Fibroblast of the conjunctiva (primary cell): ENCODE data around the gene SUPT3H.

Experiments used
- DNase-seq: peaks from one replicate; pipeline ENCODE4 v3.0.0-alpha.2; 2010; ENCODE audit warnings: low read depth

SUPT3H gene

DNA sequence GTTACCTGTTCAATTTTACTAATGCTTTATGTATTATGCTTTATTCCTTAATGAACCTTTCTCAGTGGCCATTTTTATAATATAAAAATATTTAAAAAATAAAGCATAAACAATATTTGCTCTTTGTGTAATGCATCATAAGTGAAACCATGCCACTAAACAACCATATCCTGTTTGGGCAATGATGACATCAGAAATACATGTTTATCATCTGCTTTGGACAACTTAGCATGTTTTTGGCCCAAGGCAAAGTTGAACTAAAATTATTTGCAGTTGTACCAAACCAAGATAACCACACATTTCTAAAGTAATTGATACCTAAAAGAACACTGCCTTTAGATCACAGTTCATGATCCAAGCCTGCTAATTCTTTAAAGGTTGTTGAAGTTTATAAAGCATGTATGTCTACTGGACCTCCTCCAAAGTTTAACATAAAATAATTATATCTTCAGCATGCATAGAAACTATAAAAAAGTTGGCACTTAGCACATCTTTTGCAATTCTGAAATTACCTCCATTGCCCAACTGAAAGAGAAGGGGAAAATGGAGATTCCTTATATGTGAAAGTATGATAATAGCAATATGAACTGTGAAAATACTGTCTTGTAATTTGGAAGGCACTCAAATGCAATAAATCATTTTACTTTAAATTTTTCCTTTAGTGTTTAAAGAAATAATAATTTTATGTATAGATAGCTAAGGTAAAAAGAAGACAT is 375.2 kb downstream of the SUPT3H start:
- no peak for DNase-seq

DNA sequence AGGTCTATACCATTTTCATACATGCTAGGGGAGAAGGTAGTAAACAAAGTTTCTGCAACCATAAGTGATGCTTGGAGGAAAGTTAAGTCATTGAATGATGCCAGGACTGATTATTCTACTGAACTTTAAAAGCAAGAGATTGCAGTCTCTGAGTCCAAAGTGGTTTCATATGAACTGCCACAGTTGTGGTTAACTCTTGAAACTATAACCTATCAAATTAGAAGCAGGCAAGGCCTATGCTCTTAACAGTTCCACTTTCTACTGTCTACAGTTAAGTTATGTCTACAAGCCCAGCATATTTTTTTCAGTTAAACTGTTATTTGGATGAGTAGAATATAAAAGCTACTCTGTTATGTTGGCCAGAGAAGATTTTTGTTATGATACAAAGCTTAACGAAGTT is 376.1 kb downstream of the SUPT3H start:
- DNase-seq, result no peak

- DNase-seq, result no peak
Measured at GRCh38 chr6:45000833-45001232, 376.9 kb downstream of the SUPT3H start.

- DNase-seq, result no peak
Measured at GRCh38 chr6:44999066-44999465, 378.7 kb downstream of the SUPT3H start.

DNA sequence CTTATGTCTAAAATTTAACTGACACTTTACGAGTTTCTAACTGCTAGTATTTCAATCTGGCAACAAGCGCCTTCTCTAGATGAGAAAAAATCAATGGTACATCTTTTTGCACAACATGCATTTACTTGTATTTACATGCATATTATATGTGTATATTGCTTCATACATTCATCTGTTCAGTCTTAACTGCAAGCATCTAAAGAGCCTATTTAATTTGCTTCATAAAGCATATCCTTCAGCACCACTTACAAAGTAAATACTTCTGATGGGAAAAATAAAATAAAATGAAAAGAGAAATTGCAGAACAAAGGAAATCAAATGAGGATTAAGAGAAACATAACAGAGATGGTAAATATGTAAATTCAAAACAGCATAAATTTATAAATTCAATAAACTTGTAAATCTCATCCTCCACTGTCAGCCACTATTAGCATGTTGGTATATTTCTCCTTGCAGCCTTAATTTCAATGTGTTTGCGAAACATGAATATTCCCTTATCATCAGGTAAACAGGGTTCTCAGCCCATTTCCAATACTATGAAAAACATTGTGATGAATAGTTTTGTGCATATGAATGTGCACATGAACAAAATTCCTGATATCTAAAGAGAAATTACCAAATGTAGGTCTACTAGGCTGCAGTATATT is 382.1 kb downstream of the SUPT3H start:
- DNase-seq, result no peak

DNA sequence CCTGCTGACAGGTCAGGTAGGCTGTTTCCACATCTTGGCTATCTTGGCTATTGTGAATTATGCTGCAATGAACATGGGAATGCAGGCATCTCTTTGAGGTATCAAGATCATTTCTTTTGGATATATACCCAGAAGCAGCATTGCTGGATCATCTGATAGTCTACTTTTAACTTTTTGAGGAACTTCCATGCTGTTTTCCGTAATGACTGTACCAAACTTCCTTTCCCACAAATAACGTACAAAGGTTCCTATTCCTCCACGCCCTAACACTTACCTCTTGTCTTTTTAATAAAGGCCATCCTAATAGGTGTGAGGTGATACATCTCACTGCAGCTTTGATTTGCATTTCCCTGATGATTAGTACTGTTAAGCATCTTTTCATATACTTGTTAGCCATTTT is 388.3 kb downstream of the SUPT3H start:
- no peak for DNase-seq

- DNase-seq, result no peak
Measured at GRCh38 chr6:44985006-44985405, 392.7 kb downstream of the SUPT3H start.

DNA sequence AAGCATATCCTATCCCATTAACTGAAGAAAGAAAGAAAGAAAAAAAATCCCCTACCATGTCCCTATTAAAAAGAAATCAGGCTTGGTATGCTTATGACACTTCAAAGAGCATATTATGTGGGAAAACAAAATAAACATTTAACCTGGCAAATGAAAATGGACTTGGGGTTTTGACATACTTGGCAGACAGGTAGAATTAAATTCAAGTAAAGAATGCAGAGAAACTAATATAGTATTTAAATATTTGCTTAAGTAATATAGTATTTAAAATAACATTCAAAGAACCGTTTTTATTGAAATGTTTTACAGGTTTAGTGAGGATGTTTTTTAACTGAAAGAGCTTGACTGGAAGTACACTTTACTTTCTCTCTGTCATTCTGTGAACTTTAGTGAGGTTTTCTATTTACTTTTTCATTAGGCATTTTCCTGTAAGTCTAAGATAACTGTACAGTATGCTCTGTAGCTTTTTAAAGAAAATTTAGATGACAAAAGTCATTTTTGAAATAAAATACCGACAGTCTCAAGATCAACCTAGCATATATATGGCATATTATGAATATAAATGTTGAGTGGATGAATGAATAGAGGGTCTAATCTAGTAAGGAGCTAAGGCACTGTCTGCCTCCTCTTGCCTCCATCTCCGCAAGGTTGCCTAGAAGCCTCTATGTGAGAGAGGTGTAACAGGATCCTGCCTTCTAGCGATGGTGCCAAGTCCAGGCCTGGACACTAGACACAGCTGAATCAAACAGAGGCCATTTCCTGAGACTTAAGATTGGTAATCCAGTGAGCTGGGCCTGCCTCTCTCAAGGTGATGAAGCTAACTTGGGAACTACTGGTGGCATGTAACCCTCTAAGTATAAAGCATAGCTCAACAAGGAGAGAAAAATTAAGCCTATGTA is 394.0 kb downstream of the SUPT3H start:
- DNase-seq, result no peak

DNA sequence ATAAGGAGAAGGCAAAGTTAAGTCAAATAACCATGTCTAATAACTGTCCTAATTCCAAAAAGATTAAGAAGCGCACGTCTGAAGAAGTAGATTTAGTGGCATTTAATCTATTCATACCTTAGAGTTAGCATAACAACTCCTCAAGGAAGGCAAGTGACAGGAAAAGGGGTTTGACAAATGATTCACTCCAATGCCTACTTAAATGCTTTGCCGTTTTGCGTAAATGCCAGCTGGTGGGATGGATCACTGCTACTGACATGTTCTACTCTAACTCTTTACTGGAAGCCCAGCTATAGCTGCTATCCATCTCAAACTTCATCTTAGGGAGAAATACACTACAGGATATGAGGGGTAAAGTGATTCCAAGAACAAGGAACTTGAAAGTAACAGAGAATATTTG is 396.9 kb downstream of the SUPT3H start:
- no peak for DNase-seq

DNA sequence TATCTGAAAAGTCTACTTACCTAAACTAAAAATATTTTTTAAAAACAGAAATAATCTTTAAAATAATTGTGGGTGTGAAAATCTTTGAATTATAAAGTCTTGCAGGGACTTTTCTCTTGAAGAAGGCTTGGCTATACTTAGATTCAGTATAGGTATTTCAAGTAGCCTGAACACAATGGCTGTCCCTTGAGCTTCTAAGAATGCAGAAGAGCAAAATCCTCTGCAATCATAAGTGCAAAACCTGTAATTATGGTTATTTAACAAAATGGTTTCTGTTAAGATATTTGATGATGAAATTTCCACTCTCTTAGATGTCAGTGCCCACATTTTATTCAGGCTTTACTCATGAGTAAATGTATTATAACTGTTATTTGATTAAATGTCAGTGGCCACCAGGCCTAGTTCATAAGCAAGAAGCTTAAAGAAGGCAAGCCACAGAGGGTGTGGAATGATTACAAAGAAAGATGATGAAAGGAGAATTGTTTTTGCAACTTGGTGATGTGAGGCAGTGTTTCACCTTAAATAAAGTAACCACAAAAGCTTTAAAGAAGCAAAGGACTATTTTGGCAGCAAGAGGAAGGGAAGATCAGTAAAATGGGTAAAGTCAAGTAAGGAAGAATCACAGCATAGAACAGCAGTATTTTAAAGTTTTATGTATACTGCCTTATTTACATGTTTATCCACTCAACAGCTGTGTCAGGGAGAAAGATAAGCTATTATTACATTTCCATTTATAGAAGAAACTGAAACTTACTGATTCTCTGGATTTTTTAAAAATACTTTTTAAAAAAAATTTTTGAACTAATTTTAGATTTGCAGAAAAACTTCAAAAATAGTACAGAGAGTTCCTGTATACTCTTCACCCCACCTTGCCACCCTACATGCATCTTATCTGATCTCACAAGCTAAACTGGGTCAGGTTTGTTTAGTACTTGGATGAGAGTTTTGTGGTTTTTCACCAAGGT is 400.8 kb downstream of the SUPT3H start:
- no peak for DNase-seq

- DNase-seq, result no peak
Measured at GRCh38 chr6:44974511-44974910, 403.2 kb downstream of the SUPT3H start.

DNA sequence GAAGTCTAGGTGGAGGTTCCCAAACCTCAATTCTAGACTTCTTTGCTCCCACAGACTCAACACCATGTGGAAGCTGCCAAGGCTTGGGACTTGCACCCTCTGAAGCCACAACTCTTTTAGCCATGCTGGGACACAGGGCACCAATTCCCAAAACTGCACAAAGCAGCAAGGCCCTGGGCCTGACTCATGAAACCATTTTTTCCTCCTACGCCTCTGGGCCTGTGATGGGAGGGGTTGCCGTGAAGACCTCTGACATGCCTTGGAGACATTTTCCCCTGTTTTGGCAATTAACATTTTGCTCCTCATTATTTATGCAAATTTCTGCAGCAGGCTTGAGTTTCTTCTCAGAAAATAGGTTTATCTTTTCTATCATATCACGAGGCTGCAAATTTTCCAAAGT is 405.0 kb downstream of the SUPT3H start:
- no peak for DNase-seq

GRCh38 chr6:44969446-44970185 is 408.1 kb downstream of the SUPT3H start:
- DNase-seq, result no peak

- DNase-seq, result no peak
Measured at GRCh38 chr6:44967481-44967880, 410.3 kb downstream of the SUPT3H start.

DNA sequence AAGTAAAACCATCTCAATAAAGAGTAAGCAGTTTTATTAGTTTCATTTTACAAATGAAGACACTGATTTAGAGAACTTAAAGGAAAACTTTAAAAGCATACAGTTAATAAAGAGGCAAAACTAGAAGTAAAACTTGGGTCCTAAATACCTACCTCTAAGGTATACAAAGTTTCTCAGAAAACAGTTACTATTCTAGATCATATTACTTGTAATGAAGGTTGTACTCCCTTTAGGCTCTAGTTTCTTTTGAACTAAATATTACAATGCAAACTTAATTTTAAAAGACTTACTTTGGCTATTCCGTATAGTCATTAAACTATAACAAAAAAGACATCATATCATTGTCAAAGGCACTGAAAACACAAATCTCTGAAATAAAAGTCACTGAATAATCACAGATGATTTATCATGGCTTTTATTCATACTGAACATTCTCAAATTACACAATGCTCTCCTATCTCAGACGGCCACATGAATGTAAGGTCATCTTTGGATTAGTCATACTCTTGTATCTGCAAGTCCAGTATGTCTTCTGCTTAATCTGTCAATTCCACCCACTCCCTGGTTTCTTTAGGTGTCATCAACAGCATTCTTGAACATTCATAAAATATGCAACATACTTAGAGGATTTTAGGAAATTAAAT is 411.2 kb downstream of the SUPT3H start:
- DNase-seq, result no peak

DNA sequence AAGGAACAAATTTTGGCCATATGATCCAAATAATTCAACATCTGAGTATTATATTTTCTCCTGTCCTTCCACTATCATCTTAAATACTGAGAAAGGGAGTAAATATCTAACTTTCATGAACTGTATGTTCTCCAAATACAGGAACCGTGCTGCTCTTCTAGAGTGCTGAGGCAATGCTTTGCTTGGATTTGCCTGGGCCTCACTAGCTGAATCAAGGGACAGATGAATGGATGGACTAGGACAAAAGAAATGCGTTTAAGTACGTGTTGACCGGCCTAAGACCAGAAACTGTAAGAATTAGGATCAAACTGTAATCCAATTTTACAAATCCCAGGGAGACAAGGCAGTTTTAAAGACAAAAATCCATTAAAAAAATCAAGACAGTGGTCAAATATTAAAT is 412.0 kb downstream of the SUPT3H start:
- no peak for DNase-seq

GRCh38 chr6:44960898-44961297 is 416.8 kb downstream of the SUPT3H start:
- DNase-seq, result no peak

- no peak for DNase-seq
Measured at GRCh38 chr6:44959651-44960050, 418.1 kb downstream of the SUPT3H start.

- DNase-seq, result no peak
Measured at GRCh38 chr6:44957156-44957555, 420.6 kb downstream of the SUPT3H start.

GRCh38 chr6:44956396-44956795 is 421.3 kb downstream of the SUPT3H start:
- no peak for DNase-seq

DNA sequence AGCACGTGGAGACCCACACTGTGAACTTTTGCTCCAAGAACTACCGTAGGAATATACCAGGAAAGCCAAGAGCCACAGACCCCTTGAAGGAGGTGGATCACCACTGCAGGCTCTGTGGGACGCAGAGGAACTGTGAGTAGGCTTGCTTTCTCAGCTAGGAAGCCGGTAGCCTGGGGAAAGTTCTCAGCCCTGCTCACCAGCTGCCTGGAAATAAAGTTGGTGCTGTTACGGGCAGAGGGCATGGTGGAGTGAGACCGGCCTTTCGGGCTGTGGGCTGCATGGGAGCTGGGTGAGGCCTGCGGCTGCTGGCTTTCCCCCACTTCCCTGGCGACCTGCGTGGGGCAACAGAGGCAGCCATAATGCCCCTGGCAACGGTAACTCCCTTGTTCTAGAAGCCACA is 422.6 kb downstream of the SUPT3H start:
- no peak for DNase-seq
